Naive thymus-derived CD4-positive, alpha-beta T cell (primary cell): Measurements from ENCODE around the gene FLNB. TPM values are rescaled to one million over a fixed set of nuclear protein-coding genes. Genes with fewer than 3 reads are reported as not detected.

Experiments
- ATAC-seq: fragments of 150-1000 bp; cut with Tn5 transposase; 2 replicates; pipeline ENCODE4 v1.10.0; 2021; ENCODE audit warnings: mild to moderate bottlenecking, moderate library complexity
- CTCF ChIA-PET: fragments of 350-600 bp; sonication (Branson Sonifier 250); formaldehyde crosslinking; loops from one replicate; lab custom pipeline; 2021; ENCODE audit warnings: antibody characterized with exemption; lab: Charles Lee
- POLR2A ChIA-PET: fragments of 350-600 bp; sonication (Branson Sonifier 250); formaldehyde crosslinking; loops from one replicate; lab custom pipeline; 2021; ENCODE audit warnings: antibody characterized with exemption, inconsistent platforms; lab: Charles Lee
- DNase-seq, 9 donors: peaks; one replicate each; pipeline versions ENCODE4 v3.0.0 to v3.0.0-alpha.2; 2020 to 2022; ENCODE audit warnings: mixed read lengths in 1 of 9
- H3K27ac ChIP-seq: one replicate; pipeline ENCODE4 v1.7.0; 2013; ENCODE audit warnings: mild to moderate bottlenecking, low read depth, low read length, moderate library complexity
- H3K27me3 ChIP-seq, 2 donors: one replicate each; pipeline ENCODE4 v1.7.0; 2013; ENCODE audit warnings: low read length in 2 of 2, mild to moderate bottlenecking in 2 of 2, moderate library complexity in 2 of 2; ENCODE audit not compliant: control insufficient read depth in 2 of 2, insufficient read depth in 2 of 2
- H3K36me3 ChIP-seq, 3 experiments: 1 replicate in 2 of 3; 2 replicates in 1 of 3; pipeline ENCODE4 v1.7.0; 2013; ENCODE audit warnings: low read length in 3 of 3, mild to moderate bottlenecking in 3 of 3, moderate library complexity in 1 of 3; ENCODE audit not compliant: insufficient read depth in 3 of 3, control insufficient read depth in 2 of 3
- H3K4me1 ChIP-seq, 2 donors: one replicate each; pipeline ENCODE4 v1.7.0; 2013; ENCODE audit warnings: low read length in 2 of 2, mild to moderate bottlenecking in 2 of 2, moderate library complexity in 1 of 2; ENCODE audit not compliant: control insufficient read depth in 2 of 2, insufficient read depth in 2 of 2
- H3K4me3 ChIP-seq: 2 replicates; pipeline ENCODE4 v1.7.0; 2013; ENCODE audit warnings: mild to moderate bottlenecking, low read length
- H3K9me3 ChIP-seq, 3 experiments: 1 replicate in 2 of 3; 2 replicates in 1 of 3; pipeline ENCODE4 v1.7.0; 2013; ENCODE audit warnings: low read length in 3 of 3; ENCODE audit not compliant: control insufficient read depth in 2 of 3
- H3K27ac Mint-ChIP-seq, 9 donors: one replicate each; pipeline ENCODE4 v1.8.0; 2020 to 2022; ENCODE audit warnings: mixed read lengths in 9 of 9, mild to moderate bottlenecking in 8 of 9, moderate library complexity in 5 of 9, inconsistent platforms in 2 of 9
- H3K27me3 Mint-ChIP-seq, 5 donors: one replicate each; pipeline ENCODE4 v1.8.0; 2021 to 2022; ENCODE audit warnings: mixed read lengths in 5 of 5, mild to moderate bottlenecking in 1 of 5
- H3K36me3 Mint-ChIP-seq, 5 donors: one replicate each; pipeline ENCODE4 v1.8.0; 2020 to 2022; ENCODE audit warnings: mixed read lengths in 5 of 5, mild to moderate bottlenecking in 3 of 5, inconsistent platforms in 1 of 5
- H3K4me1 Mint-ChIP-seq, 7 donors: one replicate each; pipeline ENCODE4 v1.8.0; 2020 to 2022; ENCODE audit warnings: mixed read lengths in 7 of 7, mild to moderate bottlenecking in 3 of 7, inconsistent platforms in 1 of 7
- H3K4me3 Mint-ChIP-seq, 10 donors: one replicate each; pipeline ENCODE4 v1.8.0; 2020 to 2022; ENCODE audit warnings: mild to moderate bottlenecking in 10 of 10, mixed read lengths in 10 of 10, moderate library complexity in 6 of 10, inconsistent platforms in 2 of 10
- H3K9me3 Mint-ChIP-seq, 11 donors: one replicate each; pipeline ENCODE4 v1.8.0; 2020 to 2022; ENCODE audit warnings: mixed read lengths in 11 of 11, mild to moderate bottlenecking in 4 of 11, inconsistent platforms in 1 of 11, moderate library complexity in 1 of 11
- intact Hi-C, 2 donors: fragments of 100-400 bp; cut with micrococcal nuclease; formaldehyde crosslinking; loops; one replicate each; pipeline ENCODE4 v1.15.1; 2023
- polyA plus RNA-seq, 2 donors: library from polyadenylated mRNA; unstranded; fragments of 300-500 nt; fragmentation: Illumina TruSeq; gene quantifications; one replicate each; pipeline ENCODE4 v1.2.3, GENCODE V29; 2021
- total RNA-seq, 6 experiments: library from RNA in 5 of 6; stranded (reverse) in 5 of 6; gene quantifications; 1 replicate in 5 of 6; 2 replicates in 1 of 6; pipeline ENCODE4 v1.2.3 and lab custom pipeline; 2021 to 2026

The FLNB gene
- total and polyA plus RNA-seq, 7 experiments from 2014 or later, result 15.7 to 66.7 (median 47.6) TPM

- CTCF ChIA-PET, result no interaction called here
- POLR2A ChIA-PET, result no interaction called here
- peak overlapping the region in 9 of 10 donors; percentile 7 to 77 (median 58) for H3K4me3 Mint-ChIP-seq
- Histone ChIP-seq H3K36me3 (peaks cover 0 to 17% (median 0%) of the 10 kb centered on the region in 3 experiments), H3K4me1 (peaks cover 0 to 16% of the 10 kb centered on the region in 2 donors), H3K27me3 (no peaks in the 10 kb centered on the region), H3K9me3 (no peaks in the 10 kb centered on the region), H3K4me3 (no peak overlapping the region), H3K27ac (no peak overlapping the region)
- H3K9me3 Mint-ChIP-seq, result peaks cover 0 to 10% (median 2%) of the 10 kb centered on the region in 11 donors
- H3K36me3 Mint-ChIP-seq, result peaks cover 3 to 33% (median 15%) of the 10 kb centered on the region in 5 donors
- no peaks in the 10 kb centered on the region for H3K27me3 Mint-ChIP-seq
- H3K27ac Mint-ChIP-seq, result peak overlapping the region in 8 of 9 donors; percentile 7 to 91 (median 29)
- intact Hi-C loops, result loop anchor here in 1 of 2 donors (1.0 kb wide), 1 partner anchor 8 kb away; no protein-coding TSS in a partner anchor
- ATAC-seq (no peak), DNase-seq (no peak)
- H3K4me1 Mint-ChIP-seq, result peaks cover 18 to 49% (median 34%) of the 10 kb centered on the region in 7 donors
These were observed 66.0 kb downstream of the FLNB start for GRCh38 chr3:58074116-58074715.

DNA sequence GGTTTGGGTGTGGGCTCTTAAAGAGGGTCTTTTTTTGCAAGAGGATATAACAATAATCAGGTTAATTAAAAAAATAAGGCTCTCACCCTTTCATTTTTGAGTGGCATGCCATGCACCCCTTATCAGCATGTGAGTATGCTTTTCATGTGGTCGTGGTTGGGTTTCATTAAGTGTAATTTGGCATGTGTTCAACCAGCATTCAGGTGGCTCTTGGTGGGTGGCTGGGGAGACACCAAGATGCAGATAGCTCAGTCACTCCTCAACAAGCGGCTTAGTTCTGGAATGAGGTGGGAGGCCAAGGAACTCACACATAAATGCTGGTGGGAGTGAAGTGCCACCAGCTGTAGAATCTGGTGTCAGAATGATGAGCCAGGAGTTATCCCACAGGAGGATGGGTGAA is 66.8 kb downstream of the FLNB start:
- Mint-ChIP-seq H3K27me3 (no peaks in the 10 kb centered on the region), H3K36me3 (peaks cover 3 to 40% (median 23%) of the 10 kb centered on the region in 5 donors), H3K27ac (peak overlapping the region in 7 of 9 donors; percentile 18 to 71 (median 47)), H3K4me3 (peak overlapping the region in 8 of 10 donors; percentile 6 to 61 (median 42)), H3K9me3 (peaks cover 0 to 10% (median 2%) of the 10 kb centered on the region in 11 donors), H3K4me1 (peaks cover 20 to 56% (median 34%) of the 10 kb centered on the region in 7 donors)
- CTCF ChIA-PET, result interaction anchor here (0.6 kb wide), 1 partner anchor 70 kb away, joined by 3 read pairs; no protein-coding TSS in a partner anchor
- Histone ChIP-seq H3K27me3 (no peaks in the 10 kb centered on the region), H3K36me3 (peaks cover 0 to 17% (median 0%) of the 10 kb centered on the region in 3 experiments), H3K4me1 (peaks cover 0 to 16% of the 10 kb centered on the region in 2 donors), H3K9me3 (no peaks in the 10 kb centered on the region), H3K27ac (no peak overlapping the region), H3K4me3 (no peak overlapping the region)
- ATAC-seq, result peak; percentile 52
- intact Hi-C loops, result loop anchor here in 1 of 2 donors (1.0 kb wide), 1 partner anchor 7 kb away; no protein-coding TSS in a partner anchor
- peak in 7 of 9 donors; percentile 22 to 57 (median 41) for DNase-seq
- POLR2A ChIA-PET, result interaction anchor here (0.8 kb wide), 1 partner anchor 11 kb away, joined by 3 read pairs; no protein-coding TSS in a partner anchor

- H3K36me3 Mint-ChIP-seq, result peaks cover 3 to 39% (median 30%) of the 10 kb centered on the region in 5 donors
- Histone ChIP-seq H3K4me1 (peaks cover 0 to 31% of the 10 kb centered on the region in 2 donors), H3K27ac (no peak overlapping the region), H3K27me3 (no peaks in the 10 kb centered on the region), H3K4me3 (no peak overlapping the region), H3K9me3 (no peaks in the 10 kb centered on the region), H3K36me3 (peaks cover 0 to 17% (median 0%) of the 10 kb centered on the region in 3 experiments)
- ChIA-PET CTCF (no interaction called here), POLR2A (interaction anchor here (0.6 to 0.8 kb wide), 2 partner anchors 65 to 79 kb away, joined by 3 read pairs; no protein-coding TSS in a partner anchor)
- DNase-seq (no peak), ATAC-seq (no peak)
- no peak overlapping the region for H3K4me3 Mint-ChIP-seq
- intact Hi-C loops, result no loop called here
- peaks cover 0 to 10% (median 2%) of the 10 kb centered on the region in 11 donors for H3K9me3 Mint-ChIP-seq
- H3K27me3 Mint-ChIP-seq, result no peaks in the 10 kb centered on the region
- H3K4me1 Mint-ChIP-seq, result peaks cover 34 to 64% (median 46%) of the 10 kb centered on the region in 7 donors
- H3K27ac Mint-ChIP-seq, result peak overlapping the region in 8 of 9 donors; percentile 20 to 93 (median 44)
These were observed 69.5 kb downstream of the FLNB start for GRCh38 chr3:58077596-58078285.

GRCh38 chr3:58078610-58079009 is 70.4 kb downstream of the FLNB start:
- CTCF ChIA-PET, result no interaction called here
- Mint-ChIP-seq H3K4me3 (no peak overlapping the region), H3K4me1 (peaks cover 35 to 65% (median 46%) of the 10 kb centered on the region in 7 donors), H3K36me3 (peaks cover 3 to 39% (median 32%) of the 10 kb centered on the region in 5 donors), H3K27ac (peak overlapping the region in 8 of 9 donors; percentile 15 to 93 (median 72)), H3K27me3 (no peaks in the 10 kb centered on the region), H3K9me3 (peaks cover 0 to 10% (median 2%) of the 10 kb centered on the region in 11 donors)
- peaks cover 0 to 39% of the 10 kb centered on the region in 2 donors for H3K4me1 ChIP-seq
- no peak overlapping the region for H3K27ac ChIP-seq
- no peaks in the 10 kb centered on the region for H3K9me3 ChIP-seq
- DNase-seq (no peak), ATAC-seq (no peak)
- POLR2A ChIA-PET, result interaction anchor here (0.8 kb wide), 1 partner anchor 66 kb away, joined by 3 read pairs; no protein-coding TSS in a partner anchor
- H3K4me3 ChIP-seq, result no peak overlapping the region
- H3K36me3 ChIP-seq, result peaks cover 0 to 17% (median 0%) of the 10 kb centered on the region in 3 experiments
- intact Hi-C loops, result no loop called here
- H3K27me3 ChIP-seq, result no peaks in the 10 kb centered on the region

GRCh38 chr3:58079773-58080172 is 71.6 kb downstream of the FLNB start:
- CTCF ChIA-PET, result interaction anchor here (0.6 to 1.2 kb wide), 2 partner anchors 8 to 87 kb away, joined by 3 to 4 read pairs; no protein-coding TSS in a partner anchor
- no peaks in the 10 kb centered on the region for H3K9me3 ChIP-seq
- POLR2A ChIA-PET, result interaction anchor here (0.6 to 1.1 kb wide), 3 partner anchors 10 to 70 kb away, joined by 3 to 5 read pairs (median 4); no protein-coding TSS in a partner anchor
- intact Hi-C loops, result loop anchor here (2.0 to 5.0 kb wide), 5 partner anchors 38 to 98 kb away; partner anchors contain the start of gene FLNB (in 1 of the 2)
- no peak for ATAC-seq
- no peak for DNase-seq
- H3K4me1 ChIP-seq, result peaks cover 0 to 41% of the 10 kb centered on the region in 2 donors
- H3K9me3 Mint-ChIP-seq, result peaks cover 0 to 13% (median 2%) of the 10 kb centered on the region in 11 donors
- peak overlapping the region in 8 of 9 donors; percentile 65 to 95 (median 82) for H3K27ac Mint-ChIP-seq
- peaks cover 6 to 43% (median 36%) of the 10 kb centered on the region in 5 donors for H3K36me3 Mint-ChIP-seq
- H3K36me3 ChIP-seq, result peaks cover 0 to 17% (median 0%) of the 10 kb centered on the region in 3 experiments
- H3K27me3 Mint-ChIP-seq, result no peaks in the 10 kb centered on the region
- H3K4me1 Mint-ChIP-seq, result peaks cover 33 to 63% (median 48%) of the 10 kb centered on the region in 7 donors
- H3K27ac ChIP-seq, result no peak overlapping the region
- no peak overlapping the region for H3K4me3 ChIP-seq
- no peak overlapping the region for H3K4me3 Mint-ChIP-seq
- H3K27me3 ChIP-seq, result no peaks in the 10 kb centered on the region

DNA sequence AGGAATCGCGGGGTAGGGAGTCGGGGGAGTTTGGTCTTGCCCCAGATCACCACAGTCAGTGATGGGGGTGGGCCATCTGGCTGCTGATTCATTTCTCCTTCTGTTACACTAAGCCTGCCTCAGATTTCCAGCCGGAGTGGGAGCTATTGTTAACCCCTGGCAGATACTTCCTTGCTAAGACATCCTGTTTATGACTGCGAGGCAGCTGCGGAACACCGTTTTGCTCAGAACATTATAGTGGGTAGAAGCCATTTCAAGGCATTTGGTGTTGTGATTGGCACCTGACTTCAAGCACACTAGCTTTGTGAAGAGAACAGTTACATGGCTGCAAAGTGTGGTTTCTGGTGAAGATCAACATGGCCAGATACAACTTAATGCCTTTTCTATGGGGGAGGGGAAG is 73.8 kb downstream of the FLNB start:
- Mint-ChIP-seq H3K36me3 (peaks cover 7 to 35% (median 26%) of the 10 kb centered on the region in 5 donors), H3K27me3 (no peaks in the 10 kb centered on the region), H3K4me3 (peak overlapping the region; percentile 46 to 83 (median 76)), H3K9me3 (peaks cover 0 to 7% (median 0%) of the 10 kb centered on the region in 11 donors), H3K27ac (peak overlapping the region; percentile 85 to 97 (median 94)), H3K4me1 (peaks cover 35 to 71% (median 56%) of the 10 kb centered on the region in 7 donors)
- H3K36me3 ChIP-seq, result peaks cover 0 to 13% (median 0%) of the 10 kb centered on the region in 3 experiments
- H3K4me1 ChIP-seq, result peaks cover 0 to 54% of the 10 kb centered on the region in 2 donors
- CTCF ChIA-PET, result interaction anchor here (0.9 to 1.4 kb wide), 2 partner anchors 63 to 74 kb away, joined by 4 read pairs; partner anchors contain the start of gene FLNB
- intact Hi-C loops, result loop anchor here (1.0 to 5.0 kb wide), 6 partner anchors 8 to 95 kb away; partner anchors contain the start of gene FLNB (in 2 of the 2)
- H3K9me3 ChIP-seq, result no peaks in the 10 kb centered on the region
- POLR2A ChIA-PET, result interaction anchor here (0.7 to 2.5 kb wide), 4 partner anchors 34 to 1525 kb away, joined by 4 to 20 read pairs (median 6); partner anchors contain the start of genes CCDC66, FLNB, HTD2 and RPP14
- H3K27me3 ChIP-seq, result no peaks in the 10 kb centered on the region
- DNase-seq (peak in 8 of 9 donors; percentile 27 to 82 (median 69)), ATAC-seq (peak; percentile 79)
- peak overlapping the region; percentile 38 for H3K27ac ChIP-seq
- no peak overlapping the region for H3K4me3 ChIP-seq
